Spinal cord (tissue), 10 donors: ENCODE results near the gene SMKR1. TPM values are rescaled to one million over a fixed set of nuclear protein-coding genes. Genes with fewer than 3 reads are reported as not detected.

ENCODE experiments used
- DNase-seq, 6 donors: peaks; one replicate each; pipeline versions ENCODE4 v3.0.0 to v3.0.0-alpha.2; 2013 to 2015; ENCODE audit warnings: low spot score in 6 of 6, low read depth in 4 of 6
- H3K27ac ChIP-seq: one replicate; pipeline ENCODE4 v1.5.1; 2013; ENCODE audit warnings: low read depth, low read length, control low read depth
- H3K27me3 ChIP-seq: one replicate; pipeline ENCODE4 v1.6.1; 2013; ENCODE audit warnings: low read length; ENCODE audit not compliant: control insufficient read depth, insufficient read depth
- H3K36me3 ChIP-seq: one replicate; pipeline ENCODE4 v1.6.1; 2013; ENCODE audit warnings: low read length; ENCODE audit not compliant: control insufficient read depth, insufficient read depth
- H3K4me1 ChIP-seq: one replicate; pipeline ENCODE4 v1.6.1; 2013; ENCODE audit warnings: low read length; ENCODE audit not compliant: control insufficient read depth, insufficient read depth
- H3K4me3 ChIP-seq: one replicate; pipeline ENCODE4 v1.5.1; 2013; ENCODE audit warnings: low read depth, low read length, control low read depth
- H3K9me3 ChIP-seq: one replicate; pipeline ENCODE4 v1.6.1; 2013; ENCODE audit warnings: low read length; ENCODE audit not compliant: control insufficient read depth, insufficient read depth
- WGBS: methylation state at CpG from one replicate; pipeline ENCODE4 v1.1.5; 2013; ENCODE audit warnings: missing lambda C conversion rate; ENCODE audit not compliant: insufficient coverage; 5-methylcytosine and 5-hydroxymethylcytosine counted together
- long read RNA-seq, 4 donors: transcript quantifications; one replicate each; lab custom pipeline, GENCODE V29; 2026
- polyA plus RNA-seq, 2 donors: library from polyadenylated mRNA; unstranded; fragments of 120-200 nt; gene quantifications; one replicate each; pipeline ENCODE4 v1.2.1, GENCODE V29; 2013; ENCODE audit not compliant: insufficient read length in 2 of 2
- total RNA-seq, 2 donors: library from RNA; depleted of rRNA in 1 of 2; stranded (reverse); fragments of 120-200 nt in 1 of 2; fragments of >200 nt in 1 of 2; gene quantifications; one replicate each; pipeline versions ENCODE4 v1.2.3 to v1.2.4, GENCODE V29; 2013 to 2014
- donor health status: healthy.

SMKR1 gene
- total RNA-seq, result 1 to 10 TPM; 2.4 to 2.9 TPM
- 10 to 100 TPM; 13.5 to 19.0 TPM for polyA plus RNA-seq
- long read RNA-seq, donor 1, transcript SMKR1-201 (2 exons, 1,035 nt), result major isoform, 9 of 9 reads
- long read RNA-seq, donor 1, partial matches to known transcripts, result 0 of 9 reads
- long read RNA-seq, donor 1, other reads (novel, unspliced or antisense), result 0 of 9 reads
- long read RNA-seq, donor 2, partial matches to known transcripts, result 0 of 1 reads
- long read RNA-seq, donor 2, other reads (novel, unspliced or antisense), result 0 of 1 reads
- long read RNA-seq, donor 3, transcript SMKR1-201 (2 exons, 1,035 nt), result major isoform, 7 of 7 reads
- long read RNA-seq, donor 3, partial matches to known transcripts, result 0 of 7 reads
- long read RNA-seq, donor 3, other reads (novel, unspliced or antisense), result 0 of 7 reads
- long read RNA-seq, donor 4, partial matches to known transcripts, result 0 of 1 reads
- long read RNA-seq, donor 4, other reads (novel, unspliced or antisense), result 0 of 1 reads

- H3K4me3 ChIP-seq, result peak within 1 kb of the TSS; percentile 47
- H3K27ac ChIP-seq, result no peak within 1 kb of the TSS
- 3% methylated on average over 81 of the region's 89 CpGs for WGBS
- no peaks in the 10 kb centered on the region for H3K36me3 ChIP-seq
- no peaks in the 10 kb centered on the region for H3K27me3 ChIP-seq
- DNase-seq, result peak; percentile 49 to 96 (median 61)
- H3K9me3 ChIP-seq, result no peaks in the 10 kb centered on the region
- peaks cover 19% of the 10 kb centered on the region for H3K4me1 ChIP-seq
These were observed at the start of gene SMKR1 for GRCh38 chr7:129501760-129502707. Gene SMKR1 (plus strand): TSS chr7:129502531. CDS start chr7:129502825, 294 bp downstream.

DNA sequence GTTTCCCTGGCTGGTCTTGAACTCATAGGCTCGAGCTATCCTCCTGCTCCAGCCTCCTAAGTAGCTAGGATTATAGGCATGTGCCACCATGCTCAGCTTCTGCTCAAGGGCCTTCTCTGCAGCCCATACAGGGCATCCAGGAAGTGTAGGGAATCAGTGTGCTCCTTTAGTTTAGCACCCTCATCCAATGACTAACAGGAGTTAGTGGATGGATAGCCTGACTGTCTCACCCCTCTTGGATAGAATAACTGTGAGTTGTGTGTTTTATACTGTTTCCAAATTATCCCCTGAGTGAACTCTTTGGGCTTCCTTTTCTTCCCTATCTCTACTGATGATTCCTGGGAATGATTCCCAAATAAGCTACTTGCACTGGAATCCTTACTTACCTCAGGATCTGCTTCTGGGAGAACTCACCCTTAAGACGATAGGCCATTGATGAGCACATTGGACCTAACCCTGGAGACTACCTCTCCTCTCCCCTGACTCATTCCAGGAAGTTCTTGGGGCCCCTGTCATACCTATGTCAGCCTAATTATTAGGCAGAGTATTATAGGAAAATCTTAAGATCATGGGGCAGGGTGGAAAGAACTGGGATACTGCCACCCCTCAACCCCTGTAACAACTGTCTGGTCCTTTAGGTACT, 49.6 kb upstream of the SMKR1 start:
- no peak overlapping the region for H3K27ac ChIP-seq
- H3K27me3 ChIP-seq, result no peaks in the 10 kb centered on the region
- peaks cover 1% of the 10 kb centered on the region for H3K9me3 ChIP-seq
- DNase-seq, result no peak
- no peak overlapping the region for H3K4me3 ChIP-seq
- WGBS, result no CpG with 5 or more reads among the region's 2 CpGs
- peaks cover 18% of the 10 kb centered on the region for H3K36me3 ChIP-seq
- H3K4me1 ChIP-seq, result no peaks in the 10 kb centered on the region

- WGBS, result 89% methylated on average over 1 of the region's 1 CpG
- Histone ChIP-seq H3K9me3 (peaks cover under 1% of the 10 kb centered on the region), H3K4me3 (no peak overlapping the region), H3K36me3 (peaks cover 26% of the 10 kb centered on the region), H3K4me1 (no peaks in the 10 kb centered on the region), H3K27me3 (no peaks in the 10 kb centered on the region), H3K27ac (no peak overlapping the region)
- DNase-seq, result no peak
These were observed 48.7 kb upstream of the SMKR1 start for GRCh38 chr7:129453510-129454248.

DNA sequence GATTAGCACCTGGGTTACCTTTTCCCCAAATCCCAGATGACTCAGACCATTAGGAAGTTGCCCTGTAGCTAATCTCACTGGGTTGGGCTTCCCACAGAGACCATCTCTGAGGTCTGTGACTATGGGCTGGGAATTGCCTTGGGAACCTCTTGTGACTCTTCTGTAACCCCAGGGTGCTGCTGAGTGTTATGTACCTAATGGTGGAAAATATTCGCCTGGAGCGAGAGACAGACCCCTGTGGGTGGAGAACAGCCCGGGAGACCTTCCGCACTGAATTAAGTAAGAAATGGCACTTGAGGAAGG, 48.1 kb upstream of the SMKR1 start:
- Histone ChIP-seq H3K27me3 (no peaks in the 10 kb centered on the region), H3K4me3 (no peak overlapping the region), H3K27ac (no peak overlapping the region), H3K36me3 (peaks cover 31% of the 10 kb centered on the region), H3K4me1 (no peaks in the 10 kb centered on the region), H3K9me3 (no peaks in the 10 kb centered on the region)
- DNase-seq, result no peak
- 94% methylated on average over 4 of the region's 4 CpGs for WGBS

GRCh38 chr7:129456421-129456820, 45.9 kb upstream of the SMKR1 start:
- H3K9me3 ChIP-seq, result no peaks in the 10 kb centered on the region
- H3K27me3 ChIP-seq, result no peaks in the 10 kb centered on the region
- no peak for DNase-seq
- WGBS, result 92% methylated on average over 10 of the region's 10 CpGs
- no peak overlapping the region for H3K27ac ChIP-seq
- H3K4me3 ChIP-seq, result no peak overlapping the region
- peaks cover 37% of the 10 kb centered on the region for H3K36me3 ChIP-seq
- no peaks in the 10 kb centered on the region for H3K4me1 ChIP-seq

- no peaks in the 10 kb centered on the region for H3K9me3 ChIP-seq
- H3K27ac ChIP-seq, result no peak overlapping the region
- peaks cover 37% of the 10 kb centered on the region for H3K36me3 ChIP-seq
- DNase-seq, result no peak
- no peaks in the 10 kb centered on the region for H3K4me1 ChIP-seq
- no CpG with 5 or more reads among the region's 3 CpGs for WGBS
- no peak overlapping the region for H3K4me3 ChIP-seq
- H3K27me3 ChIP-seq, result no peaks in the 10 kb centered on the region
These were observed 45.2 kb upstream of the SMKR1 start for GRCh38 chr7:129457101-129457500.

- no peak for DNase-seq
- H3K36me3 ChIP-seq, result peaks cover 40% of the 10 kb centered on the region
- no peak overlapping the region for H3K27ac ChIP-seq
- H3K4me3 ChIP-seq, result no peak overlapping the region
- H3K27me3 ChIP-seq, result no peaks in the 10 kb centered on the region
- no peaks in the 10 kb centered on the region for H3K9me3 ChIP-seq
- 80% methylated on average over 4 of the region's 5 CpGs for WGBS
- H3K4me1 ChIP-seq, result no peaks in the 10 kb centered on the region
These were observed 44.2 kb upstream of the SMKR1 start for GRCh38 chr7:129458171-129458570.

DNA sequence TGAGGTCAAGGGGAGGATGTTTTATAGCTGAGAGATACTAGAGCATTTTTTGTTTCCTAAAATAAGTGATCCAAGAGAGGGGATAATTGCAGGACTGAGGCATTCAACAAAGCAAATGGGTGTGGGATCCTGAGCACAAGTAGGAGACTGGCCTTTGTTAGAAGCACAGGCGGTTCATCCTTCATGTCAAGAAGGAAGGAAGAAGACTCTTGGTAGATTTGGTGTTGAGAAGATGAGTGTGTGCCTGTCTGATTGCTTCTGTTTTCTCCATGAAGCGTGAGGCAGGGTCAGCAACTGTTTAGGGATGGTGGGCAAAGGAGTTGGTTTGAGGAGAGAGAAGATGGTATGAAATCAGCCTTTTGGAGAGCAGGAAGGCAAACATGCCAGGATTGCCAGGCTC, 40.5 kb upstream of the SMKR1 start:
- H3K9me3 ChIP-seq, result no peaks in the 10 kb centered on the region
- H3K4me3 ChIP-seq, result no peak overlapping the region
- H3K36me3 ChIP-seq, result peaks cover 37% of the 10 kb centered on the region
- WGBS, result 93% methylated on average over 2 of the region's 2 CpGs
- no peaks in the 10 kb centered on the region for H3K4me1 ChIP-seq
- no peaks in the 10 kb centered on the region for H3K27me3 ChIP-seq
- H3K27ac ChIP-seq, result no peak overlapping the region
- DNase-seq, result no peak

GRCh38 chr7:129462420-129462819, 39.9 kb upstream of the SMKR1 start:
- H3K36me3 ChIP-seq, result peaks cover 37% of the 10 kb centered on the region
- H3K9me3 ChIP-seq, result no peaks in the 10 kb centered on the region
- no peaks in the 10 kb centered on the region for H3K27me3 ChIP-seq
- no peaks in the 10 kb centered on the region for H3K4me1 ChIP-seq
- DNase-seq, result no peak
- no peak overlapping the region for H3K4me3 ChIP-seq
- no peak overlapping the region for H3K27ac ChIP-seq
- WGBS, result 100% methylated on average over 1 of the region's 1 CpG
